NCI-H526 (cell line): ENCODE data around the gene RGL4.
"Not testable (repeated sequence)": the region's sequence is repeated elsewhere in the genome, so short reads cannot be mapped to it uniquely, and the experiment has no call there.

Experiments
- DNase-seq, 2 experiments: peaks; one replicate each; lab custom pipeline; 2025; lab: John Stamatoyannopoulos, UW

The RGL4 gene

GRCh38 chr22:23698094-23698493 lies 7.3 kb downstream of the RGL4 start:
- no peak for DNase-seq

GRCh38 chr22:23698673-23699235 lies 7.9 kb downstream of the RGL4 start:
- no peak for DNase-seq

DNA sequence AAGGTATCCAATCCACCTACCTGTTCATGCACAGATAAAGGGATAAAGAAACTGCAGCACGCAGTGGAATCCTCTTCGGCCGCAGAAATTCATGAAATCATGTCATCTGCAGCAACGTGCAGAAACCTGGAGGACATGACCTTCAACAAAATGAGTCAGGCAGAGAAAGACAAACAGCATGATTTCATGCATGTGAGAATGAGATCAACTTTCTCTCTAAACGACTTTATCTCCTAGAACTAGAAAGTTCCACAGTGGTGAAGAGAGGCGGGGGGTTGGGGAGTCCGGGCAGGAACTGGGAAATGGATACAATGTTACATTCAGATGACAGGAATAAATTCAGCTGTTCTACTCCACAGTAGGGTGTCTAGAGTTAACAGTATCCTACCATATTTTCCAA lies 9.9 kb downstream of the RGL4 start:
- DNase-seq: no peak

- peak in 1 of 2 experiments; percentile 12 for DNase-seq
Measured at GRCh38 chr22:23704062-23704461, 13.2 kb downstream of the RGL4 start.

- no peak for DNase-seq
Measured at GRCh38 chr22:23704829-23705228, 14.0 kb downstream of the RGL4 start.

GRCh38 chr22:23705358-23705757 lies 14.5 kb downstream of the RGL4 start:
- no peak for DNase-seq

DNA sequence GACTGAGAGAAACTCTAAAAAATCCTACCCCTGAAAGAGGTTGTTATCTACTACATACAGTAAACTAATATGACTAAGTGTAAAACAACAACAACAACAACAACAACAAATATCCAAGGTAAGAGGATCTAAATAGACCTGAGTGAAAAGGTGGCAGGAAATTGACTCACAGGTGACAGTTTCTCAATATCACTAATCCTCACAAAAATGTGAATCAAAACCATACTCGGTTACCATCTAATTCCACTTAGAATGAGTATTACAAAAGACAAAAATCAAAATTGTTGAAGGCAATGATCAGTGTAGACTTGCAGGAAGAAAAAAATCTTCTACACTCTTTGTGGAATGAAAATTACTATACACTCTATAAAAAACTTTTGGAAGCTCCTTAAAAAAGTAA lies 17.5 kb downstream of the RGL4 start:
- no peak for DNase-seq

GRCh38 chr22:23709107-23709506 lies 18.3 kb downstream of the RGL4 start:
- no peak for DNase-seq

DNA sequence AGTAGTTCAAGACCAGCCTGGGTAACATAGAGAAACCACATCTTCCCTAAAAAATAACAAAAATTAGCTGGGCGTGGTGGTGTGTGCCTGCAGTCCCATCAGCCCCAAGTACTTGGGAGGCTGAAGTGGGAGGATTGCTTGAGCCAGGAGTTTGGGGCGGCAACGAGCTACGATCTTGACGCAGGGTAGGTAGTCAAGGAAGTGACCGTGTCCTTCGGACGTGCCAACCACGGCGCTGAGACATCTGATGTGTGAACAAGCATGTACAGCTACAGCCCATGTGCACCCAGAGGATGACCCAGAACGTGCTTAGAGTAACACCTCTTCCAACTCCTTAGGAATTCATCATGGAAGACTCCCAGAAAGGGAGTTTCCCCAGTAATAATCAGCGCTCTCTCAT lies 21.4 kb downstream of the RGL4 start:
- no peak for DNase-seq

- no peak for DNase-seq
Measured at GRCh38 chr22:23713696-23714595, 23.1 kb downstream of the RGL4 start.

DNA sequence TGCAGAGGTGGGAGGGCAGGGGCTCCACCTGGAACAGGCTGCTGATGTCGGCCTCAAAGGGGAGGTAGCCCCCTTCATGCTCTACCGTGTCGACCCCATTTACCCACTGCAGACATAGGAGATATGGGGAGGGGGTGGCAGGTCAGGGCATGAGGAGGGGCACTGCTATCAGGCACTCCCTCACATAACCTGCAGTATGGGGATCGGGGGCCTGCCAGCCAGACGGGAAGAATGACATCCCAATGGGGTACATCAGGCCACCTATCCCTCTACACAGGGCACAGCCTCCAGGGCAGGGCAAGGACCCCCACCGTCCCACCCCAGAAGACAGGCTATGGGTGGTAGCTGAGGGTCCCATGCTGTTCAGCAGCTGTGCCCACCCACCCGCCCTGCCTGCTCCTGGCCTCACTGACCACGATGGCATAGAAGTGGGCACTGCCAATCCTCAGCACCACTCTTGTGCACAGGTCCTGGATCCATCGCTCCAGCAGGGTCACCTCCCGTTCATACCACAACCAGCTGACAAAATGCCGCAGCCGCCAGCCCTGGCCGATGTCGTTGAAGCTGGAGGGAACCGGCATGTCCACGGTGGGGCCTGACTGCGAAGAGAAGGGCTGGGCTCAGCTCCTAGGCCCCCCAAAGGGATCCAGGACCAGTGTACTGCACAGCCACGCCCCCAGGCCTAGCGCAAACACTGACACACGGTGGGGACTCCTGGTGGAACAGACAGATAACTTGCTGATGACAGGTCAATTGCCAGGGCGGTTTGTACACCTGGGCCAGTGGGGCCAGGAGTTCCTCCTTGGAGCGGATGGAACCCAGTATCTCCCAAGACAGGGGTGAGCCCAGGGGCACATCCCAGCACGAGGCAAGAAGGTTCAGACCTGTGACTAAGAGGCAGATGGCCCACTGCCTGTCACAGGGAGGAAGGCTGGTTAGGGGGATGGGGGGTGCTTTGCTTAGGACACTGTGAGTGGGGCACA lies 24.1 kb downstream of the RGL4 start:
- no peak for DNase-seq

GRCh38 chr22:23715806-23716375 lies 25.1 kb downstream of the RGL4 start:
- DNase-seq: no peak

- peak; percentile 38 to 87 for DNase-seq
Measured at GRCh38 chr22:23716811-23717801, 26.3 kb downstream of the RGL4 start.

DNA sequence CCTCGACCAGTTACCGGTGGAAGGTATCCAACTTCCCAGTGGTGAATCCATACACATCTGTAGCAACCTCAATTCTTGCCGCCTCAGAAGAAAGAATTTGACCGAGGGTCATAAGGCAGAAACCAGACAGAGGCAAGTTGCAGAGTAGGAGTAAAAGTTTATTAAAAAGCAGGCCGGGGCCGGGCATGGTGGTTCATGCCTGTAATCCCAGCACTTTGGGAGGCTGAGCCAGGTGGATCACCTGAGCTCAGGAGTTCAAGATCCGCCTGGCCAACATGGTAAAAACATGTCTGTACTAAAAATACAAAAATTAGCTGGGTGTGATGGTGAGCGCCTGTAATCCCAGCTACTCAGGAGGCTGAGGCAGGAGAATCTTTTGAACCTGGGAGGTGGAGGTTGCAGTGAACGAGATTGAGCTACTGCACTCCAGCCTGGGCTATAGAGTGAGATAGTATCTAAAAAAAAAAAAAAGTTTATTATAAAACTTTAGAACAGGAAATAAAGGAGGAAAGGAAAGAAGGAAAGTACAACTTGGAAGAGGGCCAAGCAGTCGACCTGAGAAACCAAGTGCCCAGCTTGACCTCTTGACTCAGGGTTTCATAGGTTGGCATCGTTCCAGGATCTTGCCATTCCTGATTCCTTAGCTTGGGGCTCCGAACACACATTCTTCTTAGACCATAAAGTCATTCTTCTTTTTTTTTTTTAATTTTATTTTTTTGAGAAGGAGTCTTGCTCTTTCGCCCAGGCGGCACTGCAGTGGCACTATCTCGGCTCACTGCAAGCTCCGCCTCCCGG lies 27.8 kb downstream of the RGL4 start:
- no peak for DNase-seq

DNA sequence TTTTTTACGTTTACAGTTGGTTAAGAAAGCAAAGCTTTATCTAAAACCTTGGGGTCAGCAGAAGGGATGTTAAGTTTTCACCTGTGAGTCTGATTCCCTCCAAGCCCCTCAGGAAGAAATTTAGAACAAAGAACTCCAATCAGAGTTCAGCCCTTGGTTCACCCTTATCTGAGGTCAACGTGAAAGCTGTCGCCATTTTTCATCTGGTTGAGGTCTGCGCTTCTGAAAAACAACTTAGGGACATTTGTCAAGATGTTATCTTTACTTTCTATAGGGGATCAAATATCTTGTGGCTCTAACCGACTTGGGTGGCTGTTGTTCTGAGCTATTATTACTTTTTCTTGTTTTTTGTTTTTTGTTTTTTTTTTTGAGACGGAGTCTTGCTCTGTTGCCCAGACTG lies 30.0 kb downstream of the RGL4 start:
- DNase-seq: no peak

GRCh38 chr22:23722160-23722559 lies 31.3 kb downstream of the RGL4 start:
- no peak for DNase-seq

DNA sequence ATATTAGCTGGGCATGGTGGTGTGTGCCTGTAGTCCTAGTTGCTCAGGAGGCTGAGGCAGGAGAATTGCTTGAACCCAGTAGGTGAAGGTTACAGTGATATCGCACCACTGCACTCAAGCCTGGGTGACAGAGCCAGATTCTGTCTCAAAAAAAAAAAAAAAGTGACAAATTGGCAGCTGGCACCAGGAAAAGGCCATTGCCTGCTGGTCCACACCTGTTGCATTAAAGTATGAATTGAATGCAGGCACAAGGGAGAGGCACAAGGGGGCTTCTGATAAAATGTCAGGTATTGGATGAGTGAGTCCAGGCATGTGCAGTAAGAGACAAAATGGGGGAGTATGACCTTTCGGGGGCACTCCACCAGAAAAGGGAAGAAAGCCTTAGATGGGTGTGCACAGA lies 31.9 kb downstream of the RGL4 start:
- no peak for DNase-seq

- not testable (repeated sequence) for DNase-seq
Measured at GRCh38 chr22:23728108-23728507, 37.3 kb downstream of the RGL4 start.

GRCh38 chr22:23737696-23738095 lies 46.9 kb downstream of the RGL4 start:
- no peak for DNase-seq
